Measurements from ENCODE around the gene BFAR. TPM values are rescaled to one million over a fixed set of nuclear protein-coding genes. Genes with fewer than 3 reads are reported as not detected.

BFAR gene
- total and polyA plus RNA-seq, 2 donors (not counting 3 experiments of a cell fraction or from before 2014, with no cell fraction given) = 57.3 to 73.5 TPM

DNA sequence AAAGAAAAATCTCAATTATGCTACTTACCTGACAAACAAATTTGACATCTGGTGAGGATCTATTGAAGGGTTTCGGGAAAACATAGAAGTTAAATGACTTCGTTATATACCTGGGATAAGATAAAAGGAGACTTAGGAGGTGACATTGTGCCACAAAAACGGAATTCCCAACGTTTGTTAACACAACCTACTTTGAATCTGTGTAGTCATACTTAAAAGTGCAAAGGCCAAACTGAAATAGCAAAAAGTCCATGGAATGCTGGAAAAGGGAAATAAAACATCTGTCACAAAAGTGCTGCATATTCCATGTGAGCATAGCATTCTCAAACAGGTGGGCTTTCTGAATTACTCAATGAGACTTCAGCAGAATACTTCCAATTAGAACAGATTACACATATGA lies 5.7 kb upstream of the BFAR start:
- no peaks in the 10 kb centered on the region for H3K9me1 ChIP-seq (replicated peaks; ENCODE audit: control insufficient read depth, extremely low read depth, insufficient read depth, low read length)
- TF ChIP-seq EZH2 (IDR thresholded peaks at IDR 0.05; ENCODE audit: borderline replicate concordance, low read depth, low read length, severe bottlenecking) = no peak
- TF ChIP-seq, protein P1, sequence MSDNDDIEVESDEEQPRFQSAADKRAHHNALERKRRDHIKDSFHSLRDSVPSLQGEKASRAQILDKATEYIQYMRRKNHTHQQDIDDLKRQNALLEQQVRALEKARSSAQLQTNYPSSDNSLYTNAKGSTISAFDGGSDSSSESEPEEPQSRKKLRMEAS (IDR thresholded peaks at IDR 0.05; ENCODE audit: insufficient read depth, insufficient read length) = no peak
- no peak for TF ChIP-seq POLR2AphosphoS5 (IDR thresholded peaks at IDR 0.05; ENCODE audit: insufficient read depth, low read depth, low read length)
- TF ChIP-seq FOS (IDR thresholded peaks at IDR 0.05; ENCODE audit: borderline replicate concordance, insufficient read depth, low read length) = no peak
- no peak for TF ChIP-seq POLR2A (IDR thresholded peaks at IDR 0.05; ENCODE audit: low read depth, low read length)
- TF ChIP-seq JUN (IDR thresholded peaks at IDR 0.05; ENCODE audit: borderline replicate concordance, insufficient read depth, insufficient read length, low read depth) = no peak
- BruUV-seq (replicated peaks) = no TSS peak
- H2AFZ ChIP-seq (ENCODE audit: low read depth, low read length) = no peak overlapping the region
- peaks cover 13% of the 10 kb centered on the region for H3K79me2 ChIP-seq (ENCODE audit: control insufficient read depth, insufficient read depth, low read length)
- intact Hi-C loops (cut with micrococcal nuclease) = no loop called here
- H3K27ac ChIP-seq (ENCODE audit: insufficient read depth, low read depth, low read length) = no peak overlapping the region
- no peak overlapping the region for H3K4me2 ChIP-seq (ENCODE audit: insufficient read depth, low read length)
- H3K36me3 ChIP-seq (ENCODE audit: control insufficient read depth in 2 of 2, extremely low read depth in 1 of 2, insufficient read depth in 2 of 2, low read length in 2 of 2) = peaks cover 0 to 4% of the 10 kb centered on the region in 2 experiments
- ChIA-PET CTCF (interaction anchor here (0.6 kb wide), 1 partner anchor 1027 kb away, joined by 3 read pairs; no protein-coding TSS in a partner anchor), POLR2A (no interaction called here)
- H4K20me1 ChIP-seq (replicated peaks; ENCODE audit: control insufficient read depth, extremely low read depth, insufficient read depth, low read length) = no peaks in the 10 kb centered on the region
- dilution Hi-C loops (cut with MboI; ENCODE audit: extremely low pct_ligation_motif_present, low sequenced_read_pairs) = no loop called here
- H3K4me1 ChIP-seq (ENCODE audit: control insufficient read depth, extremely low read depth, insufficient read depth, low read length) = peaks cover 16% of the 10 kb centered on the region
- DNase-seq (ENCODE audit: low read depth, low spot score) = no peak
- no peak overlapping the region for H3K4me3 ChIP-seq (replicated peaks in 1 of 3; ENCODE audit: insufficient read depth in 1 of 3, low read depth in 1 of 3, low read length in 3 of 3)
- FAIRE-seq = no peak
- H3K9me3 ChIP-seq (replicated peaks; ENCODE audit: control insufficient read depth, insufficient read depth, low read length) = no peaks in the 10 kb centered on the region
- no peak overlapping the region for H3K9ac ChIP-seq (replicated peaks; ENCODE audit: extremely low read depth, insufficient read depth, low read length)
- H3K27me3 ChIP-seq (ENCODE audit: control insufficient read depth in 2 of 2, insufficient read depth in 2 of 2, low read length in 2 of 2) = no peaks in the 10 kb centered on the region

DNA sequence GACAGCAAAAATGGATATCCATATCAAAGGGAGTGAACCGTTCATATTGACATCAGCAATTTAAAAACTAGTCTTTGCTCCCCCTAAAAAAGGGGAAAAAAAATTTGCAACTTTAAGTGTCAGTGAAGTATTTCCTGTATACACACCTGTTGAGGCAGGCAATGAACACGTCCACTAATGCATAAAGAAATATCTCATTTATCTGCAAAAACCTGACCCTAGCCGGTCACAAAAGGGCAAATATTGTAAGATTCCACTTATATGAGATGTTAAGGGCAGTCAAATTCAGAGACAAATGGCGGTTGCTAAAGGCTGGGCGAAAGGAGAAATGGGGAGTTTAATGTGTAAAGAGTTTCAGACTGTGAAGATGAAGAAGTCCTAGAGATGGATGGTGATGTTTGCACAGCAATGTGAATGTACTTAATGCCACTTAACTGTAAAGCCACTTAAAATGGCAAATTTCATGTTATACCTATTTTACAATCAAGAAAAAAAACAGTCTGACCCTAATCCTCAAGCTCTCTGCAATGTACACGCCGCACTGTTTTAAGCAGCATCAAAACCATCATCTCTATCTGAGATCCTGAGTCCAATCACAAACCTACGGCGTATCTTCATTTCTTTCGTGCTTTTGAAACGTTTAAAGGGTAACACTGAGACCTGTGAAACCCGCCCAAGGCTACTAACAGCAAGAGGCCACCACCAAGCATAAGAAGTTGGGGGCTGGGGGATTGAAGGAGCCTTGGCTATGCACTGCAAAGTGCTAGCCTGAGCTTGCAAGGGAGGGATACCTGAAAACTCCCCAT lies 3.7 kb upstream of the BFAR start:
- FAIRE-seq = no peak
- CTCF ChIA-PET = interaction anchor here (1.2 kb wide), 1 partner anchor 8 kb away, joined by 5 read pairs; no protein-coding TSS in a partner anchor

More for the DNA sequence above, 3.7 kb upstream of the BFAR start:
- BruUV-seq (replicated peaks) = no TSS peak
- Histone ChIP-seq H3K27ac (ENCODE audit: insufficient read depth, low read depth, low read length) (peak overlapping the region; percentile 78), H3K4me2 (ENCODE audit: insufficient read depth, low read length) (peak overlapping the region; percentile 96), H3K4me1 (ENCODE audit: control insufficient read depth, extremely low read depth, insufficient read depth, low read length) (peaks cover 21% of the 10 kb centered on the region), H3K9ac (replicated peaks; ENCODE audit: extremely low read depth, insufficient read depth, low read length) (peak overlapping the region; percentile 90), H3K4me3 (replicated peaks in 1 of 3; ENCODE audit: insufficient read depth in 1 of 3, low read depth in 1 of 3, low read length in 3 of 3) (peak overlapping the region; percentile 76 to 78 (median 78)), H3K9me3 (replicated peaks; ENCODE audit: control insufficient read depth, insufficient read depth, low read length) (no peaks in the 10 kb centered on the region), H3K9me1 (replicated peaks; ENCODE audit: control insufficient read depth, extremely low read depth, insufficient read depth, low read length) (no peaks in the 10 kb centered on the region), H3K79me2 (ENCODE audit: control insufficient read depth, insufficient read depth, low read length) (peaks cover 26% of the 10 kb centered on the region), H4K20me1 (replicated peaks; ENCODE audit: control insufficient read depth, extremely low read depth, insufficient read depth, low read length) (no peaks in the 10 kb centered on the region), H3K27me3 (ENCODE audit: control insufficient read depth in 2 of 2, insufficient read depth in 2 of 2, low read length in 2 of 2) (no peaks in the 10 kb centered on the region), H2AFZ (ENCODE audit: low read depth, low read length) (peak overlapping the region; percentile 7), H3K36me3 (ENCODE audit: control insufficient read depth in 2 of 2, extremely low read depth in 1 of 2, insufficient read depth in 2 of 2, low read length in 2 of 2) (peaks cover 0 to 4% of the 10 kb centered on the region in 2 experiments)
- POLR2A ChIA-PET = no interaction called here
- TF ChIP-seq, protein P2, sequence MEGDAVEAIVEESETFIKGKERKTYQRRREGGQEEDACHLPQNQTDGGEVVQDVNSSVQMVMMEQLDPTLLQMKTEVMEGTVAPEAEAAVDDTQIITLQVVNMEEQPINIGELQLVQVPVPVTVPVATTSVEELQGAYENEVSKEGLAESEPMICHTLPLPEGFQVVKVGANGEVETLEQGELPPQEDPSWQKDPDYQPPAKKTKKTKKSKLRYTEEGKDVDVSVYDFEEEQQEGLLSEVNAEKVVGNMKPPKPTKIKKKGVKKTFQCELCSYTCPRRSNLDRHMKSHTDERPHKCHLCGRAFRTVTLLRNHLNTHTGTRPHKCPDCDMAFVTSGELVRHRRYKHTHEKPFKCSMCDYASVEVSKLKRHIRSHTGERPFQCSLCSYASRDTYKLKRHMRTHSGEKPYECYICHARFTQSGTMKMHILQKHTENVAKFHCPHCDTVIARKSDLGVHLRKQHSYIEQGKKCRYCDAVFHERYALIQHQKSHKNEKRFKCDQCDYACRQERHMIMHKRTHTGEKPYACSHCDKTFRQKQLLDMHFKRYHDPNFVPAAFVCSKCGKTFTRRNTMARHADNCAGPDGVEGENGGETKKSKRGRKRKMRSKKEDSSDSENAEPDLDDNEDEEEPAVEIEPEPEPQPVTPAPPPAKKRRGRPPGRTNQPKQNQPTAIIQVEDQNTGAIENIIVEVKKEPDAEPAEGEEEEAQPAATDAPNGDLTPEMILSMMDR (IDR thresholded peaks at IDR 0.05; ENCODE audit: extremely low read depth in 1 of 2, insufficient read depth in 1 of 2, low read depth in 1 of 2, low read length in 2 of 2) = no peak
- TF ChIP-seq POLR2AphosphoS5 (IDR thresholded peaks at IDR 0.05; ENCODE audit: insufficient read depth, low read depth, low read length) (no peak), JUN (IDR thresholded peaks at IDR 0.05; ENCODE audit: borderline replicate concordance, insufficient read depth, insufficient read length, low read depth) (no peak), EZH2 (IDR thresholded peaks at IDR 0.05; ENCODE audit: borderline replicate concordance, low read depth, low read length, severe bottlenecking) (no peak), MYC (IDR thresholded peaks at IDR 0.05; ENCODE audit: low read depth, low read length) (no peak), GATA2 (IDR thresholded peaks at IDR 0.05; ENCODE audit: insufficient read depth, insufficient read length, low read depth, low read length) (no peak), POLR2A (IDR thresholded peaks at IDR 0.05; ENCODE audit: low read depth, low read length) (no peak), FOS (IDR thresholded peaks at IDR 0.05; ENCODE audit: borderline replicate concordance, insufficient read depth, low read length) (no peak)
- TF ChIP-seq, protein P1 (IDR thresholded peaks at IDR 0.05; ENCODE audit: insufficient read depth, insufficient read length) = no peak
- DNase-seq (ENCODE audit: low read depth, low spot score) = no peak
- intact Hi-C loops (cut with micrococcal nuclease) = no loop called here
- dilution Hi-C loops (cut with MboI; ENCODE audit: extremely low pct_ligation_motif_present, low sequenced_read_pairs) = no loop called here
